Gastroesophageal sphincter (tissue), 4 donors: Measurements from ENCODE around the gene NAP1L4. TPM values are rescaled to one million over a fixed set of nuclear protein-coding genes. Genes with fewer than 3 reads are reported as not detected.
A peak's percentile ranks its signal among the peaks of the same experiment; 100 is the strongest.

Experiments
- ATAC-seq: fragments of 150-250 bp; one replicate; pipeline ENCODE4 v1.9.1; 2016; ENCODE audit warnings: mild to moderate bottlenecking, moderate library complexity
- H3K27ac ChIP-seq, 4 donors: fragments of 200-600 bp; sonication (generic) in 3 of 4; 1 replicate in 3 of 4; 2 replicates in 1 of 4; pipeline ENCODE4 v1.5.1; 2016 to 2019
- H3K27me3 ChIP-seq: fragments of 200-600 bp; sonication (generic); one replicate; pipeline ENCODE4 v1.5.1; 2019
- H3K36me3 ChIP-seq, 2 donors: fragments of 200-600 bp; sonication (generic); one replicate each; pipeline ENCODE4 v1.5.1; 2019; ENCODE audit warnings: control low read depth in 1 of 2
- H3K4me1 ChIP-seq, 3 donors: fragments of 200-600 bp; sonication (generic); 1 replicate in 2 of 3; 2 replicates in 1 of 3; pipeline ENCODE4 v1.5.1; 2016 to 2019; ENCODE audit warnings: control low read depth in 2 of 3
- H3K4me3 ChIP-seq, 2 donors: fragments of 200-600 bp; sonication (generic); one replicate each; pipeline ENCODE4 v1.5.1; 2019; ENCODE audit warnings: mild to moderate bottlenecking in 1 of 2, moderate library complexity in 1 of 2
- H3K9me3 ChIP-seq, 3 donors: fragments of 200-600 bp; sonication (generic); one replicate each; pipeline ENCODE4 v1.5.1; 2017 to 2019; ENCODE audit warnings: control low read depth in 2 of 3
- EP300 ChIP-seq: sonication (generic); formaldehyde crosslinking; IDR thresholded peaks from one replicate; pipeline ENCODE4 v1.6.1; 2017; ENCODE audit warnings: antibody characterized with exemption, mild to moderate bottlenecking
- POLR2A ChIP-seq, 2 donors: fragments of 450-650 bp; IDR thresholded peaks; one replicate each; pipeline ENCODE4 v1.6.1; 2017; ENCODE audit warnings: antibody characterized with exemption in 2 of 2, mild to moderate bottlenecking in 2 of 2, moderate library complexity in 1 of 2
- POLR2AphosphoS5 ChIP-seq: sonication (generic); formaldehyde crosslinking; IDR thresholded peaks from one replicate; pipeline ENCODE4 v1.6.1; 2017; ENCODE audit warnings: antibody characterized with exemption
- WGBS, 2 donors: methylation state at CpG; one replicate each; pipeline ENCODE4 v1.1.5; 2018; ENCODE audit warnings: low coverage in 1 of 2; 5-methylcytosine and 5-hydroxymethylcytosine counted together
- total RNA-seq, 4 donors: library from RNA; depleted of rRNA; stranded (reverse); fragments of >200 nt; gene quantifications; one replicate each; pipeline ENCODE4 v1.1.0, GENCODE V29; 2016
- TF ChIP-seq, protein P1 (sequence below), 4 experiments: fragments of 200-600 bp in 2 of 4; fragments of 450-650 bp in 2 of 4; sonication (generic) in 1 of 4; IDR thresholded peaks; one replicate each; pipeline ENCODE4 v1.5.1; 2017 to 2019; ENCODE audit warnings: antibody characterized with exemption in 4 of 4, mild to moderate bottlenecking in 2 of 4, moderate library complexity in 2 of 4

NAP1L4 gene
- total RNA-seq, 4 donors from 2014 or later = 107 to 175 (median 137) TPM

DNA sequence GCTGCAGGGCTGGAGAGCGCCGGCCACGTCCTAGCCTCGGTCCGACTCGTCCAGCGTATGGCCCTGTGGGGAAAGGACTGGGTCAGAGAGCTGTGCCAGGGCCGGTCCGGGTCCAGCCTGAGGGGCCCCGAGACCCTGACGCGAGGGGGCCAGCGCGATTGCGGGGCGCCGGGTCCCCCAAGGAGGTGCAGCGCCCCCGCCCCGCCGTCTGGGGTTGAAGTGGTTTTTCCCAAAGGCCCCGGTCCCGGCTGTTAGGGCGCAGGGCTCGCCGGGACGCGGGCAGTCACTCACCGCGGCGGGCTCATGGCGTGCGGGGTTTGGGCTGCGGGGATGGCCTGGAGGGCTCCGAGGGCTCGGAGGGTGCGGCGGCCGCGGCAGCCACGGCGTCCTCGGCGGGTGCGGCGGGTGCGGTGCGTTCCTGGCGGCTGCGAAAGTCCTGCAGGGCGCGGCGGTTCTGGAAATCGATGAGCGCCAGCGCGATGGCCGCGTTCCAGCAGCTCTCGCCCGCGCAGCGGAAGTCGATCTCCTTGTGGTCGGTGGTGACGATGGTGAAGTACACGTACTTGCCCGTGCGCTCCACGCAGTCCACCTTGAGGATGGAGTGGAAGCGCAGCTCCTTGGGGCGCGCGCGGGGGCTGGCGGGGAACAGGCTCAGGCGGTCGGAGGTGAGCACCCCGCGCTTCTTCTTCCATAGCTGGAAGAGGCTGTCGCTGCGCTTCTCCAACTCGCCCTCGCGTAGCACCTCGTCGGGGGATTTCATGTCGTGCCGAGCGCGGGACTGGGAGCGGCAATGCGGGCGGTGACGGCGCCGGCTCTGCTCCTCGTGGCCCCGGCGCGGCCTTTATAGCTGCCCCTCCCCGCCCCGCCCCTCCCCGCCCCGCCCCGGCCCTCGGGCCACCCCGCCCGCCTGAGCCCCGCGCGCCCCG lies 63.3 kb downstream of the NAP1L4 start, which contains the start of gene PHLDA2:
Gene PHLDA2, minus strand, starts transcription at position 816 of the 926 bp plus-strand sequence. Its CDS starts 56 bp downstream, at position 760.
- peak within 1 kb of the TSS in 3 of 4 donors; percentile 32 to 54 (median 47) for H3K27ac ChIP-seq
- TF ChIP-seq, protein P1, sequence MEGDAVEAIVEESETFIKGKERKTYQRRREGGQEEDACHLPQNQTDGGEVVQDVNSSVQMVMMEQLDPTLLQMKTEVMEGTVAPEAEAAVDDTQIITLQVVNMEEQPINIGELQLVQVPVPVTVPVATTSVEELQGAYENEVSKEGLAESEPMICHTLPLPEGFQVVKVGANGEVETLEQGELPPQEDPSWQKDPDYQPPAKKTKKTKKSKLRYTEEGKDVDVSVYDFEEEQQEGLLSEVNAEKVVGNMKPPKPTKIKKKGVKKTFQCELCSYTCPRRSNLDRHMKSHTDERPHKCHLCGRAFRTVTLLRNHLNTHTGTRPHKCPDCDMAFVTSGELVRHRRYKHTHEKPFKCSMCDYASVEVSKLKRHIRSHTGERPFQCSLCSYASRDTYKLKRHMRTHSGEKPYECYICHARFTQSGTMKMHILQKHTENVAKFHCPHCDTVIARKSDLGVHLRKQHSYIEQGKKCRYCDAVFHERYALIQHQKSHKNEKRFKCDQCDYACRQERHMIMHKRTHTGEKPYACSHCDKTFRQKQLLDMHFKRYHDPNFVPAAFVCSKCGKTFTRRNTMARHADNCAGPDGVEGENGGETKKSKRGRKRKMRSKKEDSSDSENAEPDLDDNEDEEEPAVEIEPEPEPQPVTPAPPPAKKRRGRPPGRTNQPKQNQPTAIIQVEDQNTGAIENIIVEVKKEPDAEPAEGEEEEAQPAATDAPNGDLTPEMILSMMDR (IDR thresholded peaks at IDR 0.05) = peak in 2 of 4 experiments; percentile 4 to 14
- TF ChIP-seq EP300 (no peak), POLR2AphosphoS5 (peak; percentile 14), POLR2A (IDR thresholded peaks at IDR 0.05) (peak in 1 of 2 donors; percentile 29)
- no peaks in the 10 kb centered on the region for H3K36me3 ChIP-seq
- no peaks in the 10 kb centered on the region for H3K9me3 ChIP-seq
- ATAC-seq = peak; percentile 41
- H3K4me1 ChIP-seq = peaks cover 0 to 32% (median 13%) of the 10 kb centered on the region in 3 donors
- H3K27me3 ChIP-seq = peaks cover 60% of the 10 kb centered on the region
- WGBS, 2 donors = 0 to 2% methylated on average over 9 to 11 of the region's 113 CpGs
- peak within 1 kb of the TSS; percentile 34 to 60 for H3K4me3 ChIP-seq

DNA sequence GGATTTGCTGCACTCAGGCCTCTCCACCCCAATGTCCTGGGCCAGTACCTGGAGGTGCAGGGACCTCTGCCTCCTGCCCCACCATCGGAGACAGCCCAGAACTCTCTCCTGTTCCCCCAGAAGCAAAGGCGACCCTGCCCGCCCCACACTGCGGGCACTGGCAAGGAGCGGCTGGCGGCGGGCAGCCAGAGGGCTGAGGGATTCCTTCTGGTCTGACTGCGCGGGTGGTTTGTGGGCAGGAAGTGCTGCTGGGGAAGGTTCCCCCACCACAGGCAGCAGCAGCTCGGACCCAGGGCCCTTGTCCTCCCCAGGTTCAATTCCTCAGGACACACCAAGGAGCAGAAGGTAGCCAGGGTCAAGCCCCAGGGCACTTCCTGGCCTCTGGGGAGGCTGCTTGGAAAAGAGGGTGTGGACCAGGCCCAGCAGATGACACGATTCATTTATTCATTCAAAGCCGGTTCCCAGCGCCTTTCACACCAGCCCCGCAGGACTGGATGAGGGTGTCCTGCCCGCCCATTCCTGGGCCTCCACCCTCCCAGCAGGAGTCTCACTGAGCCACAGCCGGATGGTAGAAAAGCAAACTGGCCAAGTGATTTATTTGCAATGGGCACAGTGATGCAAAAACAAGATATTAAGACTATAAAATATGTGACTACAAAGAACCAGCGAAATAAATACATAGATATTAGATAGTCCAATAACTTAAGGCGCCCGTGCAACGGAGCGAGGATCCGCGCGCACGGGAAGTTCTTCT lies 64.1 kb downstream of the NAP1L4 start:
- no peak for ATAC-seq
- no peak for TF ChIP-seq EP300
- TF ChIP-seq POLR2A (IDR thresholded peaks at IDR 0.05) = no peak
- TF ChIP-seq, protein P1 (IDR thresholded peaks at IDR 0.05) = no peak
- TF ChIP-seq POLR2AphosphoS5 = no peak
- Histone ChIP-seq H3K4me1 (peaks cover 0 to 32% (median 13%) of the 10 kb centered on the region in 3 donors), H3K4me3 (peak overlapping the region in 1 of 2 donors; percentile 60), H3K27me3 (peaks cover 66% of the 10 kb centered on the region), H3K36me3 (no peaks in the 10 kb centered on the region), H3K9me3 (no peaks in the 10 kb centered on the region), H3K27ac (no peak overlapping the region)
- 7 to 14% methylated on average over 7 to 9 of the region's 25 CpGs for WGBS, 2 donors

DNA sequence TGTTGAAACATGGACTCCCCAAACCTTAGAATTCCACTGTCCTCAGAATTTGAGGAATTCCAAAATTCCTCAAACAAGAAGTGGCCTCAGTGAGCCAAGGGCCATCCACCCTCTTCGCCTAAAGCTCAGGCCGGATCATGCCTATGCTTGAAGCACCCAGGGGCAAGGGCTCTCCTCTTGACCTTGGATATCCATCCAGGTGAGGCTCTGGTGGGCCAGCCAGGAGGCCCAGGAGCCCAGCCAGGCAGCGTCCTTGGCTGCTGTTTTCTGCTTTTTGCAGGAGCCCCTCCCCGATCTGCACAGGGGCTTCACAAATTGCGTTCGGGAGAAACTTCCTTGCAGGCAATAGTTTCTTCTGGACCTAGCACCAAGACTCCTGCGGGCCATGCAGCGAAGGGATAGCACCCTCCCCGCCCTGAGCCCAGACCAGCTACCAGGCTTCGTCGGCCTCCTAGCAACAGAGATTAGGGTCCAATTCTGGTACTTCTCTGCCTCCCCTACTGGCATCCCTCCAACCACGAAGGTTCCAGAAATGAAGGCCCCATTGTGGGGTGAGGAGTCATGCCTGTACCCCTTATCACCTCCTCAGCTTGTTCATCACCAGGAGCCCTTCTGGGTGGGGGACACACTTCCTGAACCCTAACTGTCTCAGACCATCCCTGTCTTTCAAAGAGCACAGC lies 64.9 kb downstream of the NAP1L4 start:
- Histone ChIP-seq H3K4me1 (peaks cover 0 to 32% (median 13%) of the 10 kb centered on the region in 3 donors), H3K4me3 (no peak overlapping the region), H3K27me3 (peaks cover 66% of the 10 kb centered on the region), H3K36me3 (no peaks in the 10 kb centered on the region), H3K9me3 (no peaks in the 10 kb centered on the region), H3K27ac (no peak overlapping the region)
- TF ChIP-seq POLR2AphosphoS5 (no peak), POLR2A (IDR thresholded peaks at IDR 0.05) (no peak), EP300 (no peak)
- TF ChIP-seq, protein P1 (IDR thresholded peaks at IDR 0.05) = no peak
- ATAC-seq = no peak
- 88% methylated on average over 8 of the region's 12 CpGs; no CpG with 5 or more reads in 1 of the 2 donors for WGBS, 2 donors

DNA sequence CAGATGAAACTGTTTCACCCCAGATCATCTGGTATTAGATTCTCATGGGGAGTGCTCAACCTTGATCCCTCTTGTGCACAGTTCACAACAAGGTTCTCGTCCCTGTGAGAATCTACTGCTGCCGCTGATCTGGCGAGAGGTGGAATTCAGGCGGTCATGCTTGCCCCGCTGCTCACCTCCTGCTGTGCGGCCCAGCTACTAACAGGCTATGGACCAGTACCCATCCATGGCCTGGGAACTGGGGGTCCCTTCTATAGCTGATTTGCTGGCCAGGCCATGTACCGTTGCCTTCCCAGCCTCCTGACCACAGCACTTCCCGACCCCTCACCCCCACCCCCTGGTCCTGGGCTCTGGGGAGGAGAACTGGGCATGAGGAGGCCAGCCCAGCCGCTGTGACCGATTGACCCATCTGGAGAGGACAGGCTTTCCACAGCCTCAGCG lies 65.5 kb downstream of the NAP1L4 start:
- H3K4me1 ChIP-seq = peaks cover 0 to 32% (median 13%) of the 10 kb centered on the region in 3 donors
- WGBS, 2 donors = 100% methylated on average over 4 of the region's 11 CpGs; no CpG with 5 or more reads in 1 of the 2 donors
- no peaks in the 10 kb centered on the region for H3K9me3 ChIP-seq
- TF ChIP-seq, protein P1 (IDR thresholded peaks at IDR 0.05) = no peak
- TF ChIP-seq POLR2AphosphoS5 = no peak
- H3K27me3 ChIP-seq = peaks cover 66% of the 10 kb centered on the region
- H3K36me3 ChIP-seq = no peaks in the 10 kb centered on the region
- no peak overlapping the region for H3K27ac ChIP-seq
- no peak for ATAC-seq
- H3K4me3 ChIP-seq = no peak overlapping the region
